Measurements from ENCODE around the gene ADGRB2.

DNA sequence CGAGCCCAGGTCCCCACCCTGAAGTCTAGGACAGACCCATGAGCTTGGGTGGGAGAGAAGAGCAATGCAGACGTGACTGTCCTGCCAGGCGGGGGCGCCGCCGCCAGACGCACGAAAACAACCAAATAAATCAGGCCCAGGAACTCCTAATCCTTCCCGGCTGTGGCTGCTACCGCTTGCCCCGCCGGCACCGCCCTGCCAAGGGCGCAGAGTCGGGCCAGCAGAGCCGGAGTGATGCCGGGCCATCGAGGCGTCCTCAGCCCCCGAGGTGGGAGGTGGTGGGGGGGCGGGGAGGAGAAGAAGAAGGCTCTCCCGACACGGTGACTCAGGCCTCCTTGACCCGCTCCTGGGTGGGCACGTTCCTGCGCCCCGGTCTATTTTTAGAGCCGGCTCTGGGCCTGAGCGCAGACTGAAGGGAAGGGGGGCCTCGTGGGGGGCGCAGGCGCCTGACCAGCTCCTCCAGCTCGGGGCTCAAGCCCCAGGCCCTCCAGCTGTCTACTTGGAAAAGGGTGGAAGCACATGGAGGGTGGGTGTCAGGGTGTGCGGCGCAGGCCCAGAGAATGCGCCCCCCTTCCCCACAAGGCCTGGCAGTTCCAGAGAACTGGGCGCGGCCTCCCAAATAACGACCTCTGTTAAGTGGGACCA is 49.6 kb downstream of the ADGRB2 start:
- TF ChIP-seq, protein P1, sequence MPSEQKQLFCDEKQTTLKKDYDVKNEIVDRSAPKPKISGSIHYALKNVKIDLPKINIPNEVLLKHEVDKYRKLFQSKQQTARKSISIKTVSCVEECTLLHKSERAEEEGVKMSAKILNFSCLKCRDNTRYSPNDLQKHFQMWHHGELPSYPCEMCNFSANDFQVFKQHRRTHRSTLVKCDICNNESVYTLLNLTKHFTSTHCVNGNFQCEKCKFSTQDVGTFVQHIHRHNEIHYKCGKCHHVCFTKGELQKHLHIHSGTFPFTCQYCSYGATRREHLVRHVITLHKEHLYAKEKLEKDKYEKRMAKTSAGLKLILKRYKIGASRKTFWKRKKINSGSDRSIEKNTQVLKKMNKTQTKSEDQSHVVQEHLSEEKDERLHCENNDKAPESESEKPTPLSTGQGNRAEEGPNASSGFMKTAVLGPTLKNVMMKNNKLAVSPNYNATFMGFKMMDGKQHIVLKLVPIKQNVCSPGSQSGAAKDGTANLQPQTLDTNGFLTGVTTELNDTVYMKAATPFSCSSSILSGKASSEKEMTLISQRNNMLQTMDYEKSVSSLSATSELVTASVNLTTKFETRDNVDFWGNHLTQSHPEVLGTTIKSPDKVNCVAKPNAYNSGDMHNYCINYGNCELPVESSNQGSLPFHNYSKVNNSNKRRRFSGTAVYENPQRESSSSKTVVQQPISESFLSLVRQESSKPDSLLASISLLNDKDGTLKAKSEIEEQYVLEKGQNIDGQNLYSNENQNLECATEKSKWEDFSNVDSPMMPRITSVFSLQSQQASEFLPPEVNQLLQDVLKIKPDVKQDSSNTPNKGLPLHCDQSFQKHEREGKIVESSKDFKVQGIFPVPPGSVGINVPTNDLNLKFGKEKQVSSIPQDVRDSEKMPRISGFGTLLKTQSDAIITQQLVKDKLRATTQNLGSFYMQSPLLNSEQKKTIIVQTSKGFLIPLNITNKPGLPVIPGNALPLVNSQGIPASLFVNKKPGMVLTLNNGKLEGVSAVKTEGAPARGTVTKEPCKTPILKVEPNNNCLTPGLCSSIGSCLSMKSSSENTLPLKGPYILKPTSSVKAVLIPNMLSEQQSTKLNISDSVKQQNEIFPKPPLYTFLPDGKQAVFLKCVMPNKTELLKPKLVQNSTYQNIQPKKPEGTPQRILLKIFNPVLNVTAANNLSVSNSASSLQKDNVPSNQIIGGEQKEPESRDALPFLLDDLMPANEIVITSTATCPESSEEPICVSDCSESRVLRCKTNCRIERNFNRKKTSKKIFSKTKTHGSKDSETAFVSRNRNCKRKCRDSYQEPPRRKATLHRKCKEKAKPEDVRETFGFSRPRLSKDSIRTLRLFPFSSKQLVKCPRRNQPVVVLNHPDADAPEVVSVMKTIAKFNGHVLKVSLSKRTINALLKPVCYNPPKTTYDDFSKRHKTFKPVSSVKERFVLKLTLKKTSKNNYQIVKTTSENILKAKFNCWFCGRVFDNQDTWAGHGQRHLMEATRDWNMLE (tag by site-specific recombination; conservative IDR thresholded peaks at IDR 0.05; ENCODE audit: low read depth): no peak
- TF ChIP-seq, protein P2, sequence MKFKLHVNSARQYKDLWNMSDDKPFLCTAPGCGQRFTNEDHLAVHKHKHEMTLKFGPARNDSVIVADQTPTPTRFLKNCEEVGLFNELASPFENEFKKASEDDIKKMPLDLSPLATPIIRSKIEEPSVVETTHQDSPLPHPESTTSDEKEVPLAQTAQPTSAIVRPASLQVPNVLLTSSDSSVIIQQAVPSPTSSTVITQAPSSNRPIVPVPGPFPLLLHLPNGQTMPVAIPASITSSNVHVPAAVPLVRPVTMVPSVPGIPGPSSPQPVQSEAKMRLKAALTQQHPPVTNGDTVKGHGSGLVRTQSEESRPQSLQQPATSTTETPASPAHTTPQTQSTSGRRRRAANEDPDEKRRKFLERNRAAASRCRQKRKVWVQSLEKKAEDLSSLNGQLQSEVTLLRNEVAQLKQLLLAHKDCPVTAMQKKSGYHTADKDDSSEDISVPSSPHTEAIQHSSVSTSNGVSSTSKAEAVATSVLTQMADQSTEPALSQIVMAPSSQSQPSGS (tag by site-specific recombination; IDR thresholded peaks at IDR 0.05; ENCODE audit: low read depth): no peak
